Fibroblast of lung (primary cell): Measurements from ENCODE around the gene PSAT1. TPM values are rescaled to one million over a fixed set of nuclear protein-coding genes. Genes with fewer than 3 reads are reported as not detected.

Experiments used
- DNase-seq, 2 donors: peaks; one replicate each; pipeline versions ENCODE4 v3.0.0 to v3.0.0-alpha.2; 2010; ENCODE audit warnings: low read depth in 2 of 2
- H2AFZ ChIP-seq: 2 replicates; pipeline ENCODE4 v1.5.1; 2012; ENCODE audit warnings: low read length, control low read depth, inconsistent platforms
- H3K27ac ChIP-seq: 2 replicates; pipeline ENCODE4 v1.5.1; 2011; ENCODE audit warnings: low read length, control low read depth; ENCODE audit not compliant: insufficient read depth
- H3K27me3 ChIP-seq: 2 replicates; pipeline ENCODE4 v1.5.1; 2011; ENCODE audit warnings: mild to moderate bottlenecking, low read length; ENCODE audit not compliant: control insufficient read depth, insufficient read depth
- H3K36me3 ChIP-seq: 2 replicates; pipeline ENCODE4 v1.5.1; 2011; ENCODE audit warnings: low read length; ENCODE audit not compliant: control insufficient read depth, insufficient read depth
- H3K4me1 ChIP-seq: 2 replicates; pipeline ENCODE4 v1.5.1; 2011; ENCODE audit warnings: low read length; ENCODE audit not compliant: control insufficient read depth, insufficient read depth; ENCODE audit errors: extremely low read depth
- H3K4me2 ChIP-seq: 2 replicates; pipeline ENCODE4 v1.5.1; 2011; ENCODE audit warnings: low read length, control low read depth; ENCODE audit not compliant: insufficient read depth; ENCODE audit errors: extremely low read depth
- H3K4me3 ChIP-seq, 4 experiments: fragments of 200-600 bp in 1 of 4; sonication (generic) in 1 of 4; replicated peaks in 1 of 4; 2 replicates each; pipeline ENCODE4 v1.5.1; 2011 to 2016; ENCODE audit warnings: low read length in 4 of 4, low read depth in 3 of 4, mild to moderate bottlenecking in 3 of 4, control low read depth in 2 of 4, inconsistent platforms in 1 of 4, mixed read lengths in 1 of 4; ENCODE audit not compliant: insufficient read depth in 1 of 4; ENCODE audit errors: control extremely low read depth in 1 of 4
- H3K79me2 ChIP-seq: 2 replicates; pipeline ENCODE4 v1.5.1; 2012; ENCODE audit warnings: mild to moderate bottlenecking, low read length, inconsistent platforms; ENCODE audit not compliant: control insufficient read depth, insufficient read depth
- H3K9ac ChIP-seq: 2 replicates; pipeline ENCODE4 v1.5.1; 2011; ENCODE audit warnings: mild to moderate bottlenecking, low read length, control low read depth; ENCODE audit not compliant: insufficient read depth
- H3K9me3 ChIP-seq: 2 replicates; pipeline ENCODE4 v1.5.1; 2012; ENCODE audit warnings: low read depth, low read length; ENCODE audit not compliant: control insufficient read depth, insufficient read depth
- H4K20me1 ChIP-seq: 2 replicates; pipeline ENCODE4 v1.5.1; 2011; ENCODE audit warnings: low read length; ENCODE audit not compliant: control insufficient read depth, insufficient read depth; ENCODE audit errors: extremely low read depth
- EZH2 ChIP-seq: IDR thresholded peaks from 2 replicates; pipeline ENCODE4 v1.5.1; 2012; ENCODE audit warnings: low read length, control low read depth, mild to moderate bottlenecking; ENCODE audit errors: missing control alignments
- polyA plus RNA-seq, 2 donors: library from polyadenylated mRNA; depleted of rRNA in 1 of 2; stranded (reverse) in 1 of 2; unstranded in 1 of 2; fragments of >200 nt; gene quantifications; 2 replicates each; pipeline ENCODE4 v1.2.1, GENCODE V29; 2011 to 2012; ENCODE audit warnings: missing spikeins in 1 of 2
- total RNA-seq: library from RNA; depleted of rRNA; stranded (reverse); fragments of >200 nt; gene quantifications from 2 replicates; pipeline ENCODE4 v1.2.1, GENCODE V29; 2014
- TF ChIP-seq, protein P1 (sequence below), 2 donors: IDR thresholded peaks in 1 of 2; conservative IDR thresholded peaks in 1 of 2; 1 replicate in 1 of 2; 2 replicates in 1 of 2; pipeline ENCODE4 v1.5.1; 2011 to 2012; ENCODE audit warnings: low read length in 2 of 2, control low read depth in 1 of 2, inconsistent platforms in 1 of 2, low read depth in 1 of 2, mild to moderate bottlenecking in 1 of 2

Gene PSAT1
- total and polyA plus RNA-seq, 2 donors (not counting 1 experiment from before 2014, with no cell fraction given), result 74.6 to 115 TPM

GRCh38 chr9:78371981-78372380, 75.1 kb downstream of the PSAT1 start:
- no peaks in the 10 kb centered on the region for H4K20me1 ChIP-seq

More at GRCh38 chr9:78371981-78372380, 75.1 kb downstream of the PSAT1 start:
- Histone ChIP-seq H3K27ac (no peak overlapping the region), H3K27me3 (no peaks in the 10 kb centered on the region), H3K36me3 (no peaks in the 10 kb centered on the region), H3K9ac (no peak overlapping the region), H3K4me1 (no peaks in the 10 kb centered on the region), H3K4me3 (no peak overlapping the region), H2AFZ (no peak overlapping the region), H3K4me2 (no peak overlapping the region), H3K79me2 (no peaks in the 10 kb centered on the region), H3K9me3 (no peaks in the 10 kb centered on the region)
- DNase-seq, result no peak
- TF ChIP-seq EZH2, result no peak
- TF ChIP-seq, protein P1, sequence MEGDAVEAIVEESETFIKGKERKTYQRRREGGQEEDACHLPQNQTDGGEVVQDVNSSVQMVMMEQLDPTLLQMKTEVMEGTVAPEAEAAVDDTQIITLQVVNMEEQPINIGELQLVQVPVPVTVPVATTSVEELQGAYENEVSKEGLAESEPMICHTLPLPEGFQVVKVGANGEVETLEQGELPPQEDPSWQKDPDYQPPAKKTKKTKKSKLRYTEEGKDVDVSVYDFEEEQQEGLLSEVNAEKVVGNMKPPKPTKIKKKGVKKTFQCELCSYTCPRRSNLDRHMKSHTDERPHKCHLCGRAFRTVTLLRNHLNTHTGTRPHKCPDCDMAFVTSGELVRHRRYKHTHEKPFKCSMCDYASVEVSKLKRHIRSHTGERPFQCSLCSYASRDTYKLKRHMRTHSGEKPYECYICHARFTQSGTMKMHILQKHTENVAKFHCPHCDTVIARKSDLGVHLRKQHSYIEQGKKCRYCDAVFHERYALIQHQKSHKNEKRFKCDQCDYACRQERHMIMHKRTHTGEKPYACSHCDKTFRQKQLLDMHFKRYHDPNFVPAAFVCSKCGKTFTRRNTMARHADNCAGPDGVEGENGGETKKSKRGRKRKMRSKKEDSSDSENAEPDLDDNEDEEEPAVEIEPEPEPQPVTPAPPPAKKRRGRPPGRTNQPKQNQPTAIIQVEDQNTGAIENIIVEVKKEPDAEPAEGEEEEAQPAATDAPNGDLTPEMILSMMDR (conservative IDR thresholded peaks at IDR 0.05 in 1 of 2, IDR thresholded peaks at IDR 0.05 in 1 of 2; ENCODE audit: low read depth in 1 of 2, low read length in 2 of 2), result no peak

Other genes starting within 250 kb of the PSAT1 start
- gene CEP78, start 61.0 kb upstream of the PSAT1 start, total RNA-seq, result 10.0 and 10.4 TPM in 2 replicates
- 8.9 and 13.7 TPM in 2 replicates for gene CEP78, start 61.0 kb upstream of the PSAT1 start, polyA plus RNA-seq